IPS-20b (cell line): ENCODE measurements around the gene EML2.

Experiments
- H3K27ac ChIP-seq: one replicate; pipeline ENCODE4 v1.5.1; 2013; ENCODE audit warnings: low read length
- H3K27me3 ChIP-seq: 2 replicates; pipeline ENCODE4 v1.6.1; 2013; ENCODE audit warnings: mild to moderate bottlenecking, low read length, inconsistent platforms; ENCODE audit not compliant: insufficient read depth
- H3K36me3 ChIP-seq: 2 replicates; pipeline ENCODE4 v1.6.1; 2013; ENCODE audit warnings: low read depth, mild to moderate bottlenecking, inconsistent platforms, low read length, moderate library complexity; ENCODE audit not compliant: insufficient read depth
- H3K4me1 ChIP-seq: 2 replicates; pipeline ENCODE4 v1.6.1; 2013; ENCODE audit warnings: mild to moderate bottlenecking, control low read depth, inconsistent platforms, low read length, moderate library complexity; ENCODE audit not compliant: insufficient read depth
- H3K4me3 ChIP-seq: 2 replicates; pipeline ENCODE4 v1.5.1; 2013; ENCODE audit warnings: mild to moderate bottlenecking, low read length, inconsistent platforms
- H3K9ac ChIP-seq: 2 replicates; pipeline ENCODE4 v1.6.1; 2013; ENCODE audit warnings: low read depth, mild to moderate bottlenecking, inconsistent platforms, low read length, moderate library complexity
- H3K9me3 ChIP-seq: 2 replicates; pipeline ENCODE4 v1.6.1; 2013; ENCODE audit warnings: mild to moderate bottlenecking, low read depth, low read length, inconsistent platforms; ENCODE audit not compliant: insufficient read depth

The EML2 gene

GRCh38 chr19:45645631-45646344, 6.6 kb upstream of the EML2 start:
- Histone ChIP-seq H3K9ac (no peak overlapping the region), H3K36me3 (no peaks in the 10 kb centered on the region), H3K27ac (no peak overlapping the region), H3K4me3 (peak overlapping the region; percentile 63; the same call in 1 of the 2 replicates), H3K4me1 (peaks cover 6% of the 10 kb centered on the region; the same call in 1 of the 2 replicates), H3K27me3 (peaks cover 18% of the 10 kb centered on the region; the same call in 1 of the 2 replicates), H3K9me3 (no peaks in the 10 kb centered on the region)

GRCh38 chr19:45645068-45645630, 6.0 kb upstream of the EML2 start:
- Histone ChIP-seq H3K4me1 (peaks cover 6% of the 10 kb centered on the region; the same call in 1 of the 2 replicates), H3K9me3 (no peaks in the 10 kb centered on the region), H3K27ac (no peak overlapping the region), H3K4me3 (peak overlapping the region; percentile 63; the same call in 1 of the 2 replicates), H3K36me3 (no peaks in the 10 kb centered on the region), H3K27me3 (peaks cover 18% of the 10 kb centered on the region; the same call in 1 of the 2 replicates), H3K9ac (no peak overlapping the region)

- peak overlapping the region; percentile 78; the same call in 1 of the 2 replicates for H3K4me3 ChIP-seq
- H3K9ac ChIP-seq, result no peak overlapping the region
- H3K27ac ChIP-seq, result no peak overlapping the region
- peaks cover 6% of the 10 kb centered on the region; the same call in 1 of the 2 replicates for H3K4me1 ChIP-seq
- no peaks in the 10 kb centered on the region for H3K9me3 ChIP-seq
- peaks cover 18% of the 10 kb centered on the region; the same call in 1 of the 2 replicates for H3K27me3 ChIP-seq
- H3K36me3 ChIP-seq, result no peaks in the 10 kb centered on the region
Observed at GRCh38 chr19:45643927-45644771, 5.0 kb upstream of the EML2 start.

GRCh38 chr19:45643024-45643926, 4.1 kb upstream of the EML2 start:
- Histone ChIP-seq H3K36me3 (no peaks in the 10 kb centered on the region), H3K27ac (no peak overlapping the region), H3K4me1 (peaks cover 10% of the 10 kb centered on the region; the same call in 1 of the 2 replicates), H3K9ac (peak overlapping the region; percentile 31; the same call in 1 of the 2 replicates), H3K27me3 (peaks cover 18% of the 10 kb centered on the region; the same call in 1 of the 2 replicates), H3K4me3 (peak overlapping the region; percentile 78), H3K9me3 (no peaks in the 10 kb centered on the region)

- Histone ChIP-seq H3K27me3 (peaks cover 18% of the 10 kb centered on the region; the same call in 1 of the 2 replicates), H3K36me3 (no peaks in the 10 kb centered on the region), H3K9me3 (no peaks in the 10 kb centered on the region), H3K9ac (no peak overlapping the region), H3K27ac (no peak overlapping the region), H3K4me3 (peak overlapping the region; percentile 67), H3K4me1 (peaks cover 13% of the 10 kb centered on the region; the same call in 1 of the 2 replicates)
Observed at GRCh38 chr19:45641274-45642105, 2.3 kb upstream of the EML2 start.

- peak overlapping the region; percentile 67; the same call in 1 of the 2 replicates for H3K4me3 ChIP-seq
- H3K9me3 ChIP-seq, result no peaks in the 10 kb centered on the region
- no peak overlapping the region for H3K9ac ChIP-seq
- H3K27ac ChIP-seq, result no peak overlapping the region
- peaks cover 18% of the 10 kb centered on the region; the same call in 1 of the 2 replicates for H3K27me3 ChIP-seq
- no peaks in the 10 kb centered on the region for H3K36me3 ChIP-seq
- H3K4me1 ChIP-seq, result peaks cover 13% of the 10 kb centered on the region; the same call in 1 of the 2 replicates
Observed at GRCh38 chr19:45640849-45641273, 1.7 kb upstream of the EML2 start.

- Histone ChIP-seq H3K4me3 (peak overlapping the region; percentile 77), H3K4me1 (peaks cover 8% of the 10 kb centered on the region), H3K27me3 (peaks cover 6% of the 10 kb centered on the region; the same call in 1 of the 2 replicates), H3K9me3 (no peaks in the 10 kb centered on the region), H3K27ac (no peak overlapping the region), H3K9ac (peak overlapping the region; percentile 50; the same call in 1 of the 2 replicates), H3K36me3 (no peaks in the 10 kb centered on the region)
Observed at GRCh38 chr19:45637890-45638667, 1.1 kb downstream of the EML2 start.

- peaks cover 6% of the 10 kb centered on the region; the same call in 1 of the 2 replicates for H3K27me3 ChIP-seq
- H3K9ac ChIP-seq, result no peak overlapping the region
- H3K9me3 ChIP-seq, result no peaks in the 10 kb centered on the region
- H3K27ac ChIP-seq, result no peak overlapping the region
- H3K4me1 ChIP-seq, result peaks cover 15% of the 10 kb centered on the region
- H3K4me3 ChIP-seq, result no peak overlapping the region
- H3K36me3 ChIP-seq, result no peaks in the 10 kb centered on the region
Observed at GRCh38 chr19:45636902-45637301, 2.3 kb downstream of the EML2 start.

- Histone ChIP-seq H3K27ac (no peak overlapping the region), H3K4me3 (no peak overlapping the region), H3K27me3 (no peaks in the 10 kb centered on the region), H3K9me3 (no peaks in the 10 kb centered on the region), H3K36me3 (no peaks in the 10 kb centered on the region), H3K9ac (no peak overlapping the region), H3K4me1 (peaks cover 15% of the 10 kb centered on the region)
Observed at GRCh38 chr19:45636275-45636674, 2.9 kb downstream of the EML2 start.
